T-cell (primary cell): Measurements from ENCODE around the gene MAN2A1. TPM values are rescaled to one million over a fixed set of nuclear protein-coding genes. Genes with fewer than 3 reads are reported as not detected.

Source experiments
- ATAC-seq, 4 experiments: fragments of 200-7000 bp in 3 of 4; fragments of 150-1000 bp in 1 of 4; cut with Tn5 transposase; replicated peaks in 1 of 4; 1 replicate in 3 of 4; 2 replicates in 1 of 4; pipeline ENCODE4 v1.10.0; 2021; ENCODE audit warnings: moderate library complexity in 3 of 4, mild to moderate bottlenecking in 2 of 4, moderate number of reproducible peaks in 1 of 4
- CTCF ChIA-PET, 2 donors: fragments of 300-600 bp; sonication (Branson Sonifier 250); formaldehyde crosslinking; loops; one replicate each; lab custom pipeline; 2022; ENCODE audit warnings: antibody characterized with exemption in 2 of 2; lab: Charles Lee
- POLR2A ChIA-PET, 2 donors: fragments of 300-600 bp; sonication (Branson Sonifier 250); formaldehyde crosslinking; loops; one replicate each; lab custom pipeline; 2022; ENCODE audit warnings: antibody characterized with exemption in 2 of 2; lab: Charles Lee
- DNase-seq, 35 experiments: peaks; one replicate each; pipeline versions ENCODE4 v3.0.0 to v3.0.0-alpha.2; 2013 to 2023
- H3K27ac ChIP-seq: one replicate; pipeline ENCODE4 v1.5.1; 2013; ENCODE audit warnings: low read length
- H3K27me3 ChIP-seq, 2 experiments: replicated peaks in 1 of 2; 1 replicate in 1 of 2; 2 replicates in 1 of 2; pipeline versions ENCODE4 v1.6.1 to v1.7.0; 2013; ENCODE audit warnings: low read length in 1 of 2, mixed read lengths in 1 of 2; ENCODE audit not compliant: control insufficient read depth in 2 of 2, insufficient read depth in 2 of 2; ENCODE audit errors: extremely low read depth in 1 of 2
- H3K36me3 ChIP-seq, 2 donors: 1 replicate in 1 of 2; 2 replicates in 1 of 2; pipeline versions ENCODE4 v1.6.1 to v1.7.0; 2013; ENCODE audit warnings: low read length in 1 of 2; ENCODE audit not compliant: control insufficient read depth in 2 of 2, insufficient read depth in 1 of 2; ENCODE audit errors: extremely low read depth in 1 of 2
- H3K4me1 ChIP-seq, 2 experiments: 1 replicate in 1 of 2; 2 replicates in 1 of 2; pipeline versions ENCODE4 v1.6.1 to v1.7.0; 2013; ENCODE audit warnings: low read length in 2 of 2, mixed read lengths in 1 of 2; ENCODE audit not compliant: insufficient read depth in 2 of 2, control insufficient read depth in 1 of 2; ENCODE audit errors: extremely low read depth in 1 of 2
- H3K4me3 ChIP-seq, 2 donors: 1 replicate in 1 of 2; 2 replicates in 1 of 2; pipeline versions ENCODE4 v1.5.1 to v1.7.0; 2013; ENCODE audit warnings: mild to moderate bottlenecking in 2 of 2, low read length in 1 of 2, moderate library complexity in 1 of 2; ENCODE audit not compliant: control insufficient read depth in 1 of 2; ENCODE audit errors: extremely low read depth in 1 of 2
- H3K9me3 ChIP-seq: 2 replicates; pipeline ENCODE4 v1.7.0; 2013
- H3K27ac Mint-ChIP-seq, 2 donors: one replicate each; pipeline ENCODE4 v1.8.0; 2020 to 2021; ENCODE audit warnings: mild to moderate bottlenecking in 2 of 2, mixed read lengths in 2 of 2
- H3K27me3 Mint-ChIP-seq, 2 donors: one replicate each; pipeline ENCODE4 v1.8.0; 2021 to 2022; ENCODE audit warnings: mixed read lengths in 2 of 2
- H3K36me3 Mint-ChIP-seq: one replicate; pipeline ENCODE4 v1.8.0; 2021; ENCODE audit warnings: mixed read lengths
- H3K4me1 Mint-ChIP-seq, 3 donors: one replicate each; pipeline ENCODE4 v1.8.0; 2020 to 2022; ENCODE audit warnings: mixed read lengths in 3 of 3, mild to moderate bottlenecking in 1 of 3
- H3K4me3 Mint-ChIP-seq, 3 donors: one replicate each; pipeline ENCODE4 v1.8.0; 2020 to 2022; ENCODE audit warnings: mild to moderate bottlenecking in 3 of 3, mixed read lengths in 3 of 3, moderate library complexity in 3 of 3
- H3K9me3 Mint-ChIP-seq, 3 donors: one replicate each; pipeline ENCODE4 v1.8.0; 2020 to 2022; ENCODE audit warnings: mixed read lengths in 3 of 3
- WGBS: methylation state at CpG from one replicate; pipeline ENCODE4 v1.1.5; 2013; ENCODE audit warnings: missing lambda C conversion rate; ENCODE audit not compliant: insufficient coverage; 5-methylcytosine and 5-hydroxymethylcytosine counted together
- total RNA-seq, 35 experiments: library from RNA in 6 of 35; stranded (reverse) in 6 of 35; fragments of 120-200 nt in 1 of 35; gene quantifications; one replicate each; pipeline versions ENCODE4 v1.2.1 to v1.2.4 and lab custom pipeline; 2013 to 2026

The MAN2A1 gene
- total RNA-seq, 5 donors from 2014 or later (not counting 1 experiment from before 2014, with no cell fraction given) = 46.7 to 64.0 (median 50.4) TPM

GRCh38 chr5:109805883-109806282 is 116.2 kb downstream of the MAN2A1 start:
- Mint-ChIP-seq H3K9me3 (peaks cover 0 to 5% (median 2%) of the 10 kb centered on the region in 3 donors), H3K27ac (no peak overlapping the region), H3K4me3 (no peak overlapping the region), H3K36me3 (peaks cover 65% of the 10 kb centered on the region), H3K27me3 (no peaks in the 10 kb centered on the region), H3K4me1 (peaks cover 13 to 25% (median 21%) of the 10 kb centered on the region in 3 donors)
- Histone ChIP-seq H3K27me3 (no peaks in the 10 kb centered on the region), H3K36me3 (peaks cover 2 to 6% of the 10 kb centered on the region in 2 donors), H3K4me1 (no peaks in the 10 kb centered on the region), H3K4me3 (no peak overlapping the region), H3K27ac (no peak overlapping the region), H3K9me3 (peaks cover 2% of the 10 kb centered on the region)
- CTCF ChIA-PET = no interaction called here
- 83% methylated on average over 1 of the region's 3 CpGs for WGBS
- ATAC-seq = no peak
- DNase-seq = no peak
- POLR2A ChIA-PET = no interaction called here

DNA sequence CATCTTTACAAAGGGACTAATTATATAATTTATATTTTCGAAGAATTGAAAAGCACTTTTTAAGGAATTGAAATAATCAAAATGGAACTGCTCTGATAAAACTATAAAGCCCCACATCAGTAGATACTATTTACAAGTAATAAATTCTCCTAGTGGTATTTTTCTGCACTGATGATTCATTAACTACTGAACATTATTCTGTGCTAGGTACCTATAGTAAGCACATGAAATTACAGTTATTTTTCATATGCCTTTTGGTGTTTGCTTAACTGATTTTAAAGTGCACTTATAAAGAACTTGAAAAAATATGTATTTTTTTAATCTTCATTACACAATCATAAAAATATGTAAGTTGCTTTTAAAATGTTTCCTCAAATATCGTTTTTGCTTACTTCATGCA is 123.0 kb downstream of the MAN2A1 start:
- H3K27me3 ChIP-seq = no peaks in the 10 kb centered on the region
- no peak for DNase-seq
- ATAC-seq = no peak
- Mint-ChIP-seq H3K9me3 (peaks cover 0 to 5% (median 2%) of the 10 kb centered on the region in 3 donors), H3K4me3 (no peak overlapping the region), H3K27ac (no peak overlapping the region), H3K36me3 (peaks cover 71% of the 10 kb centered on the region), H3K27me3 (no peaks in the 10 kb centered on the region), H3K4me1 (peaks cover 18 to 21% (median 20%) of the 10 kb centered on the region in 3 donors)
- peaks cover 2% of the 10 kb centered on the region for H3K9me3 ChIP-seq
- H3K27ac ChIP-seq = no peak overlapping the region
- ChIA-PET POLR2A (no interaction called here), CTCF (no interaction called here)
- no peaks in the 10 kb centered on the region for H3K4me1 ChIP-seq
- H3K36me3 ChIP-seq = peaks cover 6 to 26% of the 10 kb centered on the region in 2 donors
- no CpG with 5 or more reads among the region's 2 CpGs for WGBS
- H3K4me3 ChIP-seq = no peak overlapping the region

- peaks cover 6 to 8% (median 8%) of the 10 kb centered on the region in 3 donors for H3K4me1 Mint-ChIP-seq
- H3K4me3 ChIP-seq = no peak overlapping the region
- ChIA-PET CTCF (no interaction called here), POLR2A (no interaction called here)
- no peaks in the 10 kb centered on the region for H3K4me1 ChIP-seq
- WGBS = no CpG with 5 or more reads among the region's 1 CpG
- H3K36me3 Mint-ChIP-seq = peaks cover 63% of the 10 kb centered on the region
- no peak overlapping the region for H3K27ac ChIP-seq
- H3K4me3 Mint-ChIP-seq = no peak overlapping the region
- H3K9me3 ChIP-seq = no peaks in the 10 kb centered on the region
- H3K9me3 Mint-ChIP-seq = no peaks in the 10 kb centered on the region
- H3K36me3 ChIP-seq = peaks cover 6 to 33% of the 10 kb centered on the region in 2 donors
- H3K27ac Mint-ChIP-seq = peak overlapping the region in 1 of 2 donors; percentile 55
- ATAC-seq (no peak), DNase-seq (no peak)
- H3K27me3 ChIP-seq = no peaks in the 10 kb centered on the region
- H3K27me3 Mint-ChIP-seq = no peaks in the 10 kb centered on the region
These were observed 127.0 kb downstream of the MAN2A1 start for GRCh38 chr5:109816732-109817131.

DNA sequence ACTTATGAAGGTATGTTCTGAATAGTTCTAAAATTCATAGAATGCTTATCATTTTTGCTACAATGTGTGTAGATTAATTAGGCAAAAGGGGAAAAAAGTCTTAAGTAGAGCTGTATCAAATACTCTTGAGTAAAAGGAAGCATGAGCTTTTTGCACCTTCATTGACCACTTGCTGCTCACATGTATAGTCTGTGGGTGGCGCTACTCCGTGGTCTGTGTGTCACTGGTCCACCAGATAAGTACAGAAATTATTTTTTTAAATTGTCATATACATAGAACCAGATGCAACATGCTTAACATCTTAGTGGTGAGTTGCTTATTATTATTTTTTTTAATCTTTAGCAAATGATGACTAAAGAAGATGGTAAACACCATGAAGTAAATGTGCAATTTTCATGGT is 130.2 kb downstream of the MAN2A1 start:
- ATAC-seq = no peak
- CTCF ChIA-PET = no interaction called here
- no peaks in the 10 kb centered on the region for H3K27me3 ChIP-seq
- no peaks in the 10 kb centered on the region for H3K4me1 ChIP-seq
- Mint-ChIP-seq H3K36me3 (peaks cover 67% of the 10 kb centered on the region), H3K27me3 (no peaks in the 10 kb centered on the region), H3K4me3 (no peak overlapping the region), H3K4me1 (peaks cover 2 to 7% (median 2%) of the 10 kb centered on the region in 3 donors), H3K9me3 (no peaks in the 10 kb centered on the region), H3K27ac (peak overlapping the region in 1 of 2 donors; percentile 34)
- peaks cover 2 to 29% of the 10 kb centered on the region in 2 donors for H3K36me3 ChIP-seq
- H3K9me3 ChIP-seq = no peaks in the 10 kb centered on the region
- no CpG with 5 or more reads among the region's 2 CpGs for WGBS
- DNase-seq = no peak
- H3K4me3 ChIP-seq = no peak overlapping the region
- POLR2A ChIA-PET = interaction anchor here in 1 of 2 donors (0.6 kb wide), 1 partner anchor 105 kb away, joined by 3 read pairs; no protein-coding TSS in a partner anchor
- no peak overlapping the region for H3K27ac ChIP-seq

- H3K36me3 ChIP-seq = peaks cover 2 to 42% of the 10 kb centered on the region in 2 donors
These were observed 133.9 kb downstream of the MAN2A1 start for GRCh38 chr5:109823597-109823996.

DNA sequence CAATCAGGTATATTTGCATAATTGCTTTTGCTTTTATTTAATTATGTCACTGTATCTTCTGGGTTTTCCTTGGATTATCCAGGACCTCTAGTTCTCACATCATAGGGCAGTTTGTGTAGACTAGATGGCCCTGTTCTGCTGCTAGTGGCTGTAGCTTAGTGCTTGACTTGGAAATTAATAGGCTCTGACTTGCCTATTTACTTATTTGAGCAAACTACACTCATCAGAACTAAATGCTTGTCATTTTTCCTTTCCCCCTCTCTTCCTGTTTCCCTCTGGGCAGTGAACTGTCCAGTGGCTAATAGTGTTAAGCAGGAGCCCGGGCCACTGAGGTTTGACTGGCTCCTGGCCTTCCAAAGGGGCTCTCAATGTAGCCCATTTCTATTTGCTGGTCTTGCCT is 135.7 kb downstream of the MAN2A1 start:
- peaks cover 75% of the 10 kb centered on the region for H3K36me3 Mint-ChIP-seq
- ChIA-PET CTCF (no interaction called here), POLR2A (no interaction called here)
- Histone ChIP-seq H3K27me3 (no peaks in the 10 kb centered on the region), H3K9me3 (no peaks in the 10 kb centered on the region), H3K4me1 (no peaks in the 10 kb centered on the region), H3K4me3 (no peak overlapping the region), H3K36me3 (peaks cover 0 to 44% of the 10 kb centered on the region in 2 donors), H3K27ac (no peak overlapping the region)
- H3K9me3 Mint-ChIP-seq = peaks cover 0 to 3% (median 0%) of the 10 kb centered on the region in 3 donors
- no peak overlapping the region for H3K4me3 Mint-ChIP-seq
- peaks cover 7 to 12% (median 8%) of the 10 kb centered on the region in 3 donors for H3K4me1 Mint-ChIP-seq
- WGBS = no CpG with 5 or more reads among the region's 1 CpG
- no peak for DNase-seq
- no peaks in the 10 kb centered on the region for H3K27me3 Mint-ChIP-seq
- H3K27ac Mint-ChIP-seq = no peak overlapping the region
- no peak for ATAC-seq

More at GRCh38 chr5:109823597-109823996, 133.9 kb downstream of the MAN2A1 start:
- Mint-ChIP-seq H3K4me1 (peaks cover 2 to 12% (median 2%) of the 10 kb centered on the region in 3 donors), H3K36me3 (peaks cover 70% of the 10 kb centered on the region), H3K4me3 (no peak overlapping the region), H3K9me3 (peaks cover 0 to 3% (median 0%) of the 10 kb centered on the region in 3 donors), H3K27me3 (no peaks in the 10 kb centered on the region), H3K27ac (no peak overlapping the region)
- no peak overlapping the region for H3K27ac ChIP-seq
- H3K27me3 ChIP-seq = no peaks in the 10 kb centered on the region
- ChIA-PET CTCF (no interaction called here), POLR2A (no interaction called here)
- no CpG with 5 or more reads among the region's 4 CpGs for WGBS
- ATAC-seq (no peak), DNase-seq (no peak)
- no peak overlapping the region for H3K4me3 ChIP-seq
- no peaks in the 10 kb centered on the region for H3K4me1 ChIP-seq
- H3K9me3 ChIP-seq = no peaks in the 10 kb centered on the region
